ENCODE data around the gene DNAJA3.

- TF ChIP-seq EZH2 (IDR thresholded peaks at IDR 0.05; ENCODE audit: borderline replicate concordance, control insufficient read depth, low read depth, low read length) = no peak
- TF ChIP-seq KDM1A (IDR thresholded peaks at IDR 0.05; ENCODE audit: borderline replicate concordance) = no peak
- TF ChIP-seq, protein P1, sequence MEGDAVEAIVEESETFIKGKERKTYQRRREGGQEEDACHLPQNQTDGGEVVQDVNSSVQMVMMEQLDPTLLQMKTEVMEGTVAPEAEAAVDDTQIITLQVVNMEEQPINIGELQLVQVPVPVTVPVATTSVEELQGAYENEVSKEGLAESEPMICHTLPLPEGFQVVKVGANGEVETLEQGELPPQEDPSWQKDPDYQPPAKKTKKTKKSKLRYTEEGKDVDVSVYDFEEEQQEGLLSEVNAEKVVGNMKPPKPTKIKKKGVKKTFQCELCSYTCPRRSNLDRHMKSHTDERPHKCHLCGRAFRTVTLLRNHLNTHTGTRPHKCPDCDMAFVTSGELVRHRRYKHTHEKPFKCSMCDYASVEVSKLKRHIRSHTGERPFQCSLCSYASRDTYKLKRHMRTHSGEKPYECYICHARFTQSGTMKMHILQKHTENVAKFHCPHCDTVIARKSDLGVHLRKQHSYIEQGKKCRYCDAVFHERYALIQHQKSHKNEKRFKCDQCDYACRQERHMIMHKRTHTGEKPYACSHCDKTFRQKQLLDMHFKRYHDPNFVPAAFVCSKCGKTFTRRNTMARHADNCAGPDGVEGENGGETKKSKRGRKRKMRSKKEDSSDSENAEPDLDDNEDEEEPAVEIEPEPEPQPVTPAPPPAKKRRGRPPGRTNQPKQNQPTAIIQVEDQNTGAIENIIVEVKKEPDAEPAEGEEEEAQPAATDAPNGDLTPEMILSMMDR (IDR thresholded peaks at IDR 0.05 in 2 of 3, conservative IDR thresholded peaks at IDR 0.05 in 1 of 3; ENCODE audit: control insufficient read depth in 2 of 3, extremely low read depth in 1 of 3, insufficient read depth in 1 of 3, low read depth in 3 of 3, low read length in 3 of 3) = no peak
- TF ChIP-seq PBX3 (IDR thresholded peaks at IDR 0.05; ENCODE audit: insufficient replicate concordance, low read depth, low read length) = no peak
- TF ChIP-seq USF1 (IDR thresholded peaks at IDR 0.05; ENCODE audit: borderline replicate concordance, extremely low read length, insufficient read depth, low read depth, low read length) = no peak
- no peak for TF ChIP-seq MAX (IDR thresholded peaks at IDR 0.05; ENCODE audit: low read depth, low read length)
- no peak for TF ChIP-seq POLR2A (IDR thresholded peaks at IDR 0.05; ENCODE audit: low read depth, low read length)
- TF ChIP-seq CEBPB (IDR thresholded peaks at IDR 0.05; ENCODE audit: borderline replicate concordance in 1 of 2, low read depth in 2 of 2, low read length in 2 of 2) = no peak
Measured at GRCh38 chr16:4378161-4378666, 47.5 kb upstream of the DNAJA3 start.

Data from GM12878 (cell line).